WI38 (cell line): ENCODE results near the gene RPS3.
A peak's percentile ranks its signal among the peaks of the same experiment; 100 is the strongest.

Source experiments
- H3K4me3 ChIP-seq: 2 replicates; pipeline ENCODE4 v1.5.1; 2011; ENCODE audit warnings: low read depth, mild to moderate bottlenecking, control low read depth, low read length
- TF ChIP-seq, protein P1 (sequence below): IDR thresholded peaks from 2 replicates; pipeline ENCODE4 v1.5.1; 2012; ENCODE audit warnings: low read depth, mild to moderate bottlenecking, control low read depth, low read length

The RPS3 gene

GRCh38 chr11:75439495-75440120 is 40.3 kb downstream of the RPS3 start:
- TF ChIP-seq, protein P1, sequence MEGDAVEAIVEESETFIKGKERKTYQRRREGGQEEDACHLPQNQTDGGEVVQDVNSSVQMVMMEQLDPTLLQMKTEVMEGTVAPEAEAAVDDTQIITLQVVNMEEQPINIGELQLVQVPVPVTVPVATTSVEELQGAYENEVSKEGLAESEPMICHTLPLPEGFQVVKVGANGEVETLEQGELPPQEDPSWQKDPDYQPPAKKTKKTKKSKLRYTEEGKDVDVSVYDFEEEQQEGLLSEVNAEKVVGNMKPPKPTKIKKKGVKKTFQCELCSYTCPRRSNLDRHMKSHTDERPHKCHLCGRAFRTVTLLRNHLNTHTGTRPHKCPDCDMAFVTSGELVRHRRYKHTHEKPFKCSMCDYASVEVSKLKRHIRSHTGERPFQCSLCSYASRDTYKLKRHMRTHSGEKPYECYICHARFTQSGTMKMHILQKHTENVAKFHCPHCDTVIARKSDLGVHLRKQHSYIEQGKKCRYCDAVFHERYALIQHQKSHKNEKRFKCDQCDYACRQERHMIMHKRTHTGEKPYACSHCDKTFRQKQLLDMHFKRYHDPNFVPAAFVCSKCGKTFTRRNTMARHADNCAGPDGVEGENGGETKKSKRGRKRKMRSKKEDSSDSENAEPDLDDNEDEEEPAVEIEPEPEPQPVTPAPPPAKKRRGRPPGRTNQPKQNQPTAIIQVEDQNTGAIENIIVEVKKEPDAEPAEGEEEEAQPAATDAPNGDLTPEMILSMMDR = no peak

GRCh38 chr11:75440960-75441803 is 41.9 kb downstream of the RPS3 start:
- TF ChIP-seq, protein P1 = no peak
- H3K4me3 ChIP-seq = no peak overlapping the region

More at GRCh38 chr11:75439495-75440120, 40.3 kb downstream of the RPS3 start:
- no peak overlapping the region for H3K4me3 ChIP-seq

- TF ChIP-seq, protein P1 = no peak
- H3K4me3 ChIP-seq = no peak overlapping the region
These were observed 42.5 kb downstream of the RPS3 start for GRCh38 chr11:75441804-75442132.

DNA sequence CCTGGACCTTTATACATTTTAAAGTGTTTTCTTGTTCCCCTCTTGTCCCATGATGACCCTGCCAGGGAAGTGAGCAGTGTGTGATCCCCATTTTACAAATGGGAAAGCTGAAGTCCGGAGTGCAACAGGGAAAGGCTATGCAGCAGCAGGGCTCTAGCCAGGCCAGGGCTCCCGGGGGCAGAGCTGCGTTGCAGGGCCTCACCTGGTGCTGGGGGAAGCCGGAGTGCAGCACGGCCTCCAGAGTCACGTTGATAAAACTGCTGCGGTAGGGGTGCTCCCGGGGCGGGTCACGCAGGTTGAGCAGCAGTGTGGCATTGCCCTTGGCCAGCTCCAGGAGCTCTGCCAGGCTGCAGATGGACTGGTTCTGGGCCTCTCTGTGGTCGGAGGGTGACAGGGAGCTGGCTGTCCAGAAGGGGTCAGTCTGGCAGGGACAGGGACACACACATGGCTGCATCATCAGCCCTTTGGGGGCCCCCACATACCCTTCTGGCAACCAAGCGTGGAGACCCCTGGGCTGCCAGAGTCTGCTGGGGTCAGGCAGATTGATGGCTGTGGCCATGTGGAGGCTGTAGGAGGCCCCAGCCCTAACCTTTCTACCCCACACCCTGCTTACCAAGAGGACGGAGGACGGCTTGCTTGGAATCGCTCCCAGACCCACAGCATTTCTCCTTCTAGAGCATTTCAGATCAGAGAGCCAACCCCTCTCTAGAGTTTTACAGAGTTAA is 43.0 kb downstream of the RPS3 start:
- H3K4me3 ChIP-seq = no peak overlapping the region
- TF ChIP-seq, protein P1 = no peak

DNA sequence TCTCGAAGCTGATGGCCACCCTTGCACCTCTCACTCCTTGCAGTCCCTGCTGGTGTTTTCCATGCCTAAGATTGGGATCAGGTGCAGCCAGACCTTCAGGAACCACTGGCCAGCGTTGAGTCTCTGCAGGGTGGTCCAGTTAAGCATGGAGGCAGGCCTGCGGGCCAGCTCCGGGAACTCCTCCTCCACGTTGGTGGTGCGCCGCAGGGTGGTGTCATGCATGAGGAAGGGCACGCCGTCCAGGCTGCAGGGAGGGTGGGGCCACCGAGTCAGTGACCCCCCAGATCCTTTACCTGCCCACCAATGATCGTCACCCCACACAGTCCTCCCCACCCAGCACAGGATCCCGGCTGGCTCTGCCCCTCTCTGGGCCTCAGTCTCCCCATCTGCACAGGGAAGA is 43.7 kb downstream of the RPS3 start:
- no peak overlapping the region for H3K4me3 ChIP-seq
- TF ChIP-seq, protein P1 = no peak

DNA sequence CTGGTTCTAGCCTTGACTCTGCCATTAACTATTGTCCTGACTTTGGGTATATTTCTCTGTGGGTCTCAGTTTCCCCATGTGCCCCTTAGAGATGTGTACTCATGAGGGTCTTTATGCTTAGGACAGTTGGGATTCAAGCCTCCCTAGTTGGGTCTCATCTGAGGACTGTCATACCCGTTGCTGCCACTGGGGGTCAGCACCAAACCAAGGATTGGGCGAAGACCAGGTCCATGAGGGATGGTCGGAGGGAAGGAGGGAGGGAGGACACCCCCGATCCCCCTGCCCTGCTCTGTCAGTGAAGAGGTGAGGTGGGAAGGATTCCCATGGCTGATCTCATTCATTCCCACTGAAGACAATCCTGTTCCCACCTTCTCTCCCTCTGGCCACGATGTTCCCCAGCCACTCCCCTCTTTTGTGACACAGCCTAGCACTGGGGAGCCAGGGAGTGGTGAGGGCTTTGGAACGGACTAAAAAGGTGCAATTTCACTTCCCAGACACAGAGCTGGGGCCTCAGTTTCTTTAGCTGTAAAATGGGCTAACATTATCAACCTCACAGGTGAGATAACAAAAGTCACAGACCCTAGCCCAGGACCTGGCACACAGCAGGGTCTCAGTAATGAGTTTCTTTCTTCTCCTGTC is 46.1 kb downstream of the RPS3 start:
- no peak overlapping the region for H3K4me3 ChIP-seq
- TF ChIP-seq, protein P1 = peak; percentile 95
